HG03108 (cell line): Measurements from ENCODE around the gene KLF16.
"Not testable (repeated sequence)": the region's sequence is repeated elsewhere in the genome, so short reads cannot be mapped to it uniquely, and the experiment has no call there.

Experiments
- ATAC-seq: cut with Tn5 transposase; IDR thresholded peaks from one replicate; pipeline ENCODE4 v1.9.1; 2021; ENCODE audit warnings: moderate library complexity; ENCODE audit not compliant: unreplicated experiment

KLF16 gene

DNA sequence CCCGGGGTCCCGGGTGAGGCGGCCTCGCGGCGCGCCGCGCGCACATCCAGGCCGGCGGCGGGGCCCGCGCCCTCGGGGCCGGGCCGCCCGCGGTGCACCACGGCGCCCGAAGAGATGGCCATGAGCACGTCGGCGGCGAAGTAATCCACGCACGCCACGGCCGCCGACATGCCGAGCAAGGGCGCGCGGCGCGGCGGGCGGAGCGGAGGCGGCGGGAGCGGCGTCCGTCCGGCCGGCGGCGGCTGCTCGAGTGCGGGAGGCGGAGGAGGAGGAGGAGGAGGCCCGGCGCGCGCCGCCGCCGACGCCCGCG, at the start of gene KLF16:
Gene KLF16 (minus strand): TSS at position 252 of the 310 bp plus-strand sequence. CDS start 82 bp downstream, at position 170.
- no peak for ATAC-seq

DNA sequence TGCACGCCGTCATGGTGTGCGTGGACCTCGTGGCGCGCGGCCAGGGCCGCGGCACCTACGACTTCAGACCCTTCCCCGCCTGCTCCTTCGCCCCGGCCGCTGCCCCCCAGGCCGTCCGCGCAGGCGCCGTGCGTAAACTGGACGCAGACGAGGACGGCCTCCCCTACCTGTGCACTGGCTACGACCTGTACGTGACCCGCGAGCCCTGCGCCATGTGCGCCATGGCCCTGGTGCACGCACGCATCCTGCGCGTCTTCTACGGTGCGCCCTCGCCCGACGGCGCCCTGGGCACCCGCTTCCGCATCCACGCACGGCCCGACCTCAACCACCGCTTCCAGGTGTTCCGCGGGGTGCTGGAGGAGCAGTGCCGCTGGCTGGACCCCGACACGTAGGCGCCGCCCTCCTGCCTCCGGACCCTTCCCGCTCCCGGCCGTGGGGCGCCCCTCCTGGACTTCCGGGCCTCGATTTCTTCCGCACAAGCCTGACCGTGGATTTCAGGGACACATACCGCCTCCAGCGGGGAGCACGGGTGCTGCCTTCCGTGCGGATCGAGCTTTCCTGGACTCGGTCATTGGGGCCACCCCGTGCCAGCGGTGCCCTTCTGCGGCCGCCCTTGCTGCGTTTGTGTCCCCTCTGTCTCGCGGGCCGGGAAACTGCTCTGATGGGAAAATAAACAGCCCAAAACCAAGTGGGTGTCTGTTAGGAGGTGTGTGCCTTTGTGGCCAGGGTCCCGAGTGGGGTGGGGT, 49.6 kb upstream of the KLF16 start:
- ATAC-seq = no peak

DNA sequence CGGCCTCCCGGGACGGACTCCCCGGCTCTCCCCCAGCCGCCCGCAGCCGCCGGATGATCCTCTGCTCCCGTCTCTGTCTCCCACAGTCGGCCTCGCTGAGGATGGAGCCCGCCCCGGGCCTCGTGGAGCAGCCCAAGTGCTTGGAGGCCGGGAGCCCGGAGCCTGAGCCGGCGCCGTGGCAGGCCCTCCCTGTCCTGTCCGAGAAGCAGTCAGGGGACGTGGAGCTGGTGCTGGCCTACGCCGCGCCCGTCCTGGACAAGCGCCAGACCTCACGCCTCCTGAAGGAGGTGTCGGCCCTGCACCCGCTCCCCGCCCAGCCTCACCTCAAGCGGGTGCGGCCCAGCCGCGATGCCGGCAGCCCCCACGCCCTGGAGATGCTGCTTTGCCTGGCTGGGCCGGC, 48.6 kb upstream of the KLF16 start:
- ATAC-seq = no peak

DNA sequence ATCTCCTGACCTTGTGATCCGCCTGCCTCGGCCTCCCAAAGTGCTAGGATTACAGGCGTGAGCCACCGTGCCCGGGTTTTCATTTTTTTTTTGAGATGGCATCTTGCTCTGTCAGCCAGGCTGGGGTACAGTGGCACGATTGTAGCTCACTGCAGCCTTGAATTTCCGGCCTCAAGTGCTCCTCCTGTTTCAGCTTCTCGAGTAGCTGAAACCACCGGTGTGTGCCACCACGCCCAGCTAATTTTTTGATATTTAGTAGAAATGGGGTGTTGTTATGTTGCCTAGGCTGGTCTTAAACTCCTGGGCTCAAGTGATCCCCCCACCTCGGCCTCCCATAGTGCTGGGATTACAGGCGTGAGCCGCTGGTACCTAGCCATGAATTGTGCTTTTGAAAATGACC, 47.7 kb upstream of the KLF16 start:
- no peak for ATAC-seq

DNA sequence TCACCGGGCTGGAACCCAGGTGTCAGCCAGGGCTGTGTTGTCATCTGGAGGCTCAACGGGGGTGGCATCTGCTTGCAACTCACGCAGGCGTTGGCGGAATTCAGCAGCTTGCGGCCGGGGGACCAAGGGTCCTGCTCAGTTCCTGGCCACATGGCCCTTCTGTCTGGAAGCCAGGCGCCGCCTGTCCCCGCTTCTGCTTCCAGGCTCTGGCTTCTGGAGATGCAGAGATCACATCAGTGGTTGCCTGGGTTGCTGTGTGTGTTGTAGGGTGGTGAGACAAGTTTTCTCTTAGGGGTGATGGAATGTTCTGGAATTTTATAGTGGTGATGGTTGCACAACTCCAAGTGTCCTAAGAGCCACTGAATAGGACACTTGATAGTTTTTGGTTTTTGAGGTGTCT, 46.8 kb upstream of the KLF16 start:
- no peak for ATAC-seq

DNA sequence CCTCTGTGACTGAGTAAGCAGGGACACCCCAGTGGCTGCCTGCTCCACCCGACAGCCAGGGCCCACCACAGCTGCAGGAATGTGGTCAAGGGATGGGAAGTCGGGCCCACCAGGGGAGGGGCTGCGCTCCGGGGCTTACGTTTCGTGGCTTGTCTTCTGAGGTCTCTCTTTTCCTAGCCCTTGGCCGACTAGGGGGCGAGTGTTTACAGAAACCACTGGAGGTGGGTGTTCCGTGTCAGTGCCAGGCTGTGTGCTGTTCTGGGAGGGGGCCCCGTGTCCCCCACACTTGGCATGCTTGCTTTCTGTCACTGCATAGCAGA, 46.3 kb upstream of the KLF16 start:
- ATAC-seq = no peak

DNA sequence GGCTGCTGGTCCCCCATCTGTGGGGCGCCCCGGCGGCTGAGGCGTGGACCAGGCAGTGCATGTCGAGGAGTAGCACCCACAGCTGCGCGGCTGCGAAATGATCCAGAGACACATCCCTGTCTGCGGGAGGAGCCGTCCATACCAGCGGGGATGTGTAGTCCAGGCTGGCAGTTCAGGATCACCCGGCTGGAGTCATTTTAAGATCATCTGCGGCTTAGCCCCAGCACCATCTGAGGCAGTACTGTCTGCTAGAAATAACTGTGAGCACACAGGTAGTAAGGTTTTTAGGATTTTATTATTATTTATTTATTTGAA, 44.9 kb upstream of the KLF16 start:
- ATAC-seq = no peak

DNA sequence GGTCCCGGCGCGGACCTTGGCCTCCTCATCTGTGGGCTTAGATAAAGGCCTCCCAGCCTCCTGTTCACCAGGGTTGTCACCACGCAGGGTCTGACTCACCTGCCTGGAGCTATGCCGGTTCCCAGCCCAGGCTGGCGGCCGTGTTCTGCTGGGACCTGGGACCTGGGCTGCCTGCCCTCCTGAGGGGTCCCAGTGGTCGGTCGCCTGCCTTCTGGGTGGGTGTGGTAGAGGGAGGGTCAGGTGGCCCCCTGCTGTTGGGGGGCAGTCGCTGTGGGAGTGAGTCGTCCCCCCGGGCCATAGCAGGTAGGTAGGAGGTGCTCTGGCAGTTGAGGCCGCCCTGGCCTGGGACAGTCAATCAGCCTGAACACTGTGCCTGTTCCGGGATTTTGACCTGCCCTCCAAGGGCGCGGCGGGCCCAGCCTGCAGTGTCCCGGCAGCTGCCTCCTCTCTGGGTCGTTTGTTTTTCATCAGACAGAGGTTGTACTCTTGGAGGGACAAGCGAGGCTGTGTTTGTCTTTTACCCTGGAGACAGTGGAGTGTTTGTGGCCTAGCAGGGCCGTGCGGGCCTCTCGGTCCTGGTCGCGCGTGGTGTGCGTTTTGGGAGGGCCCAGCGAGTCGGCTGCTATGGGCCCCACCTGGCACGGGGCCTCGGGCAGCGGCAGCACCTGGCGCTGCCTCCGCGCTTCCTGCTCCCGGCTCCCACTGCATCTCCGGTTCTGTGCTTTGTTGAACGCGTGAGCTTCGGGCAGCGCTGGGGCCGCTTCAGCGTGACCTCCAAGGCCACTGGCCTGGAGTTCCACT, 44.4 kb upstream of the KLF16 start:
- no peak for ATAC-seq

DNA sequence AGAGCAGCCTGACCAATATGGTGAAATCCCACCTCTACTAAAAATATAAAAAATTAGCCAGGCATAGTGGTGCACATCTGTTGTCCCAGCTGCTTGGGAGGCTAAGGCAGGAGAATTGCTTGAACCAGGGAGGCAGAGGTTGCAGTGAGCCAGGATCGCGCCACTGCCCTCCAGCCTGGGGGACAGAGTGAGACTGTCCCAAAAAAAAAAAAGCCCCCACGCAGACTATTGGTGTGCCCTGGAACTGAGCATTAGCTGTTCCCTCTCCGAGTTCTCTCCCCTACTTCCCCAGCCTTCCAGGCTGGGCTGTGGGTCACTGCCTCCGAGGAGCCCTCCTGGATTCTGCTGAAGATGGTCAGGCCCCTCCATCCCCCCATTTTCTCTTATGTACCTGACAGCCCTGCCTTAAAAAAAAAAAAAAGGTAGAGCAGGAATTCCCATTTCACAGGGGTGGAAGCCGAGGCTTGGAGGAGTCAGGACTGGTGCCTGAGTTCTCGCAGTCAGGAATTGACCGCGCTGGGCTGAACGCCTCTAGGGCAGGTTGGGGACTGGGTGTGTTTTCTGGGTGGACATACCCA, 43.7 kb upstream of the KLF16 start:
- ATAC-seq = no peak

DNA sequence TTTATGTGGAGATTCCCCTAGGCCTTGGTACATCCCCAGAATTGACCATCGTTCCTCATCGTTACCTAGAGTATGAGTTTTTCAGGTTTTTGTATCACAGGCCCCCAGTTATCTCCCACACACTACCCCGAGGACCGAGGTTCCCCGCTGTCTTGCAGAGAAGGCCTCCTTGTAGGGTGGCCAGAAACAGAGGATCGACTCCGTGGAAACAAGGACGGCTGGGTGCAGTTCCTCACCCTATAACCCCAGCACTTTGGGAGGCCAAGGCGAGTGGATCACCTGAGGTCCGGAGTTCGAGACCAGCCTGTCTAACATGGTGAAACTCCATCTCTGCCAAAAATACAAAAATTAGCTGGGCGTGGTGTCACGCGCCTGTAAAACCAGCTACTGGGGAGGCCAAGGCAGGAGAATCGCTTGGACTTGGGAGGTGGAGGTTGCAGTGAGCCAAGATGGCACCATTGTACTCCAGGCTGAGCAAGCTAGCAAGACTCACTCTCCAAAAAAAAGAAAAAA, 42.5 kb upstream of the KLF16 start:
- no peak for ATAC-seq

DNA sequence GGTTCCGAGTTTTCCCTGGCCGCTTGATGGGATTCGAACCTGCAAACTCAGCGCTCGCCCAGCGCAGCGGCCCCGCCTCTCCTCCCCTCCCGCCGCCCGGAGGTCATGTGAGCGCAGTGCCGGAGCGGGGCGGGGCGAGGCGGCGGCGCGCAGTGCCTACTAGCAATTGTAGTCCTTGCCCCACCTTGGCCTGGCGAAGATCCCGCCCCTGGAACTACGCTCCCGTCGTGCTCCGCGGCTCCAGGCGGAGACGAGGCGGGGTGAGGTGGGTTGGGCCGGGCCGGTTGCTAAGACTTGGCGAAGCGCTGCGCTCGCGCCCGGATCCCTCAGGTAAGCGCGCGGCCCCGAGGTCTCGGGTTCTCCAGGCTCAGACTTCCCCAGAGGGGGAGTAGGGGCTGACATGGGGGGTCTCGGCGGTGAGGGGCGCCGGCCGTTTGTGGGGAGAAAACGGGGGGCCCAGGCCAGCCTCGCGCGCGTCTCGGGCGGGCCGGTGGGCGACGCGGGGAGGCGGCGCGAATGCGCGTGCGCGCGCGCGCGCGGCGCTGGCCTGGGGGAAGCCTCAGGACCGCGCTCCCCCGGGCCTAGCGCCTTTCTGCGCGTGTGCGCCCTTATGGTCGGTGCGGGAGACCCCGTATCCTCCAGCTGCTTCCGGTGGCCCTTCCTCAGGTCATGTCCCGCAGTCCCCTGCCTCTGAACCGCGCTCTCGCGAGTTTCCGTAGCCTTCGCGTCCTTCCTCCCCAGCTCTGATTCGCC, 41.9 kb upstream of the KLF16 start, which contains the start of the genes ADAT3 and SCAMP4:
Gene ADAT3 (plus strand): TSS at position 290 of the 753 bp plus-strand sequence. CDS start 6,649 bp downstream, outside the sequence.
Gene SCAMP4 (plus strand): TSS at position 290 of the 753 bp plus-strand sequence. CDS start 9,621 bp downstream, outside the sequence.
- peak; percentile 77 for ATAC-seq

DNA sequence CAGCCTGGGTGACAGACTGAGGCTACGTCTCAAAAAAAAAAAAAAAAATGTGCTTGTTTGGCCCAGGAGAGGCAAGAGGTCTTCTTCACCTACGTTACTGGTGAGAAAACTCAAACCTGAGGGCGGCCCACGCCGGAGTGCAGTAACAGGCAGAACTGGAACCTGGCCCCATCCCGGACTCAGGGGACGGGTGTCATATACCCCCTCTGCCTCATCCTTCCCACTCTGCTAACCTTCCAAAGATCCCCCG, 41.4 kb upstream of the KLF16 start:
- no peak for ATAC-seq

DNA sequence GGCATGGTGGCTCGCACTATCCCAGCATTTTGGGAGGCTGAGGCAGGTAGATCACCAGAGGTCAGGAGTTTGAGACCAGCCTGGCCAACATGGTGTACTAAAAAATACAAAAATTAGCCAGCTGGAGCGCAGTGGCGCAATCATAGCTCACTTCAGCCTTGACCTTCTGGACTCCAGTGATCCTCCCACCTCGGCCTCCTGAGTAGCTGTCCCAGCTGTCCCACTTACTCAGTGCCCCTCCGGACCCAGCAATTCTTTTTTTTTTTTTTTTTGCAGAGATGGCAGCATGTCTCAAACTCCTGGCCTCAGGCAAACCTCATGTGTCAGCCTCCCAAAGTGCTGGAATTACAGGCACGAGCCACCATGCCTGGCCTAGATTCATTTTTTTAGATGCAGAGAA, 39.5 kb upstream of the KLF16 start:
- ATAC-seq = no peak

DNA sequence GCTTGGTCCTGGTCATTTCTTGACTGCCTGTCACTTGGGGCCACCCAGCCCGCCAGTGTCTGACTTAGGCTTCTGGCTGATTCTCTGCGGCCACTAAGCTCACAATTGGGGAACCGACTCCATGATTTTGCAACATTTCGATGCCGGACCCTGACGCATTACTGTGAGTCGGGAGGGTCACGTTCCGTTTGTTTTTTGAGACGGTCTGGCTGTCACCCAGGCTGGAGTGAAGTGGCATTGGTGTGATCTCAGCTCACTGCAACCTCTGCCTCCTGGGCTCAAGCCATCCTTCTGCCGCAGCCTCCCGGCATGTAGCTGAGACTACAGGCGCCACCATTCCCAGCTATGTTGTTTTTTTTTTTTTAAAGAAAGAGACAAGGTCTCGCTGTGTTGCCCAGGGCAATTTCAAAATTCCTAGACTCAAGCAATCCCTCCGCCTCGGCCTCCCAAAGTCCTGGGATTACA, 38.6 kb upstream of the KLF16 start:
- ATAC-seq = no peak

DNA sequence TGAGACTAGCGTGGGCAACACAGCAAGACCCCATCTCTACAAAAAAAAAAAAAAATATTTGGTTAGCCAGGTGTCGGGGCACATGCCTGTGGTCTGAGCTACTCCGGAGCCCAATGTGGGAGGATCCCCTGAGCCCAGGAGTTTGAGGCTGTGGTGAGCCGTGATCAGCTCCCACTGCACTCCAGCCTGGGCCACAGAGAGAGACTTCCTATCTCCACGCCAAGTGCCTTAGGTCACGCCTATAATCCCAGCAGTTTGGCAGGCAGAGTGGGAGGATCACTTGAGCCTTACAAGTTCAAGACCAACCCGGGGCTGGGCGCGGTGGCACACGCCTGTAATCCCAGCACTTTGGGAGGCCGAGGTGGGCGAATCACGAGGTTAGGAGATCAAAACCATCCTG, 33.1 kb upstream of the KLF16 start:
- no peak for ATAC-seq

DNA sequence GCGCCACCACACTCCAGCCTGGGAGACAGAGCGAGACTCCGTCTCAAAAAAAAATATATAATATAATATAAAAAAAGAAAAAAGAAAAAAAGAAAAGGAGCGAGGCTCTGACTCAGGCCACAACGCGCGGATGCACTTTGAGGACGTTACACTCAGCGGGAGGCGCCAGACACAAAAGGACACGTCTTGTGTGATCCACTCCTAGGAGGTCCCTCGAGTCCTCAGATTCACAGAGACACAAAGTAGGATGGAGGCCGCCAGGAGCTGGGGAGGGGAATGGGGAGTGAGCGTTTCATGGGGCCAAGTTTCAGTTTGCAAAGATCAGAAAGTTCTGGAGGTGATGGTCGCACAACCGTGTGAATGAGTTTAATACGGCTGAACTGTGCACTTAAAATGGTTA, 30.4 kb upstream of the KLF16 start:
- no peak for ATAC-seq

DNA sequence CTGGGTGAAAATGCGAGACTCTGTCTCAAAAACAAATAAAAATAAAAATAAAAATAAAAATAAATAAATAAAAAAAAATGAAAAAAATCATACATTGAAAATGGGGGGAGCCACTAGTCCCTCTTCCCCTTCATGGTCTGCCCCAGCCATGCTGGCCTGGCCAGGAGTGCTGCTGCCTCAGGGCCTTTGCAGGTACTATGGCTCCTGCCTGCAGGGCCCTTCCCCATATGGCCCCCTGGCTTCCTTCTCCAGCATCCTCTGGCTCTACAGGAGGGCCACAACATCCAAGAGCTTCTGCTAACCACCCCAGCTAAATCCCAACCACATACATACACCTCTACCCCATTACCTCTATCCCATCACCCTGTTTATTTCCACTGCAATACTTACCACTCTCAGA, 26.5 kb upstream of the KLF16 start:
- ATAC-seq = no peak

DNA sequence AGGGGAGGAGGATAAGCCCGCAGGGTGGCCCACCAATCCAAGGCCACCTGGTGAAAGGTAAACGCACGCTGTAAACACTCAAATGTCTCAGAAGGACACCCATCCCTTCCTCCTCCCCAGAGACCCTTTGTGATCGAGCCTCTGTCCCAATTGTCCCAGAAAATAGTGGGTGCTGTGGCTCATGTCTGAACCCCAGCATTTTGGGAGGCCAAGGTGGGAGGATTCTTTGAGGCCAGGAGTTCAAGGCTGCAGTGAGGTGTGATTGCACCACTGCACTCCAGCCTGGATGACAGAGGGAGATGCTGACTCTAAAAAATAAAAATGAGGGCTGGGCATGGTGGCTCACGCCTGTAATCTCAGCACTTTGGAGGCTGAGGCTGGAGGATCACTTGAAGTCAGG, 25.0 kb upstream of the KLF16 start:
- no peak for ATAC-seq

DNA sequence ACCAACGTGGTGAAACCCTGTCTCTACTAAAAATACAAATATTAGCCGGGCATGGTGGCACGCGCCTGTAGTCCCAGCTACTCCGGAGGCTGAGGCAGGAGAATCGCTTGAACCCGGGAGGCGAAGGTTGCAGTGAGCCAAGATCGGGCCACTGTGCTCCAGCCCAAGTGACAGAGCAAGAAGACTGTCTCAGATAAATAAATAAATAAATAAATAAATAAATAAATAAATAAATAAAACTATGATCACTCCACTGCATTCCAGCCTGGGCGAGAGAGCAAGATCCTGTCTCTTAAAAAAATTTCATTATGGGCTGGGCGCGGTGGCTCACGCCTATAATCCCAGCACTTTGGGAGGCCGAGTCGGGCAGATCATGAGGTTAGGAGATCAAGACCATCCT, 23.0 kb upstream of the KLF16 start:
- not testable (repeated sequence) for ATAC-seq

DNA sequence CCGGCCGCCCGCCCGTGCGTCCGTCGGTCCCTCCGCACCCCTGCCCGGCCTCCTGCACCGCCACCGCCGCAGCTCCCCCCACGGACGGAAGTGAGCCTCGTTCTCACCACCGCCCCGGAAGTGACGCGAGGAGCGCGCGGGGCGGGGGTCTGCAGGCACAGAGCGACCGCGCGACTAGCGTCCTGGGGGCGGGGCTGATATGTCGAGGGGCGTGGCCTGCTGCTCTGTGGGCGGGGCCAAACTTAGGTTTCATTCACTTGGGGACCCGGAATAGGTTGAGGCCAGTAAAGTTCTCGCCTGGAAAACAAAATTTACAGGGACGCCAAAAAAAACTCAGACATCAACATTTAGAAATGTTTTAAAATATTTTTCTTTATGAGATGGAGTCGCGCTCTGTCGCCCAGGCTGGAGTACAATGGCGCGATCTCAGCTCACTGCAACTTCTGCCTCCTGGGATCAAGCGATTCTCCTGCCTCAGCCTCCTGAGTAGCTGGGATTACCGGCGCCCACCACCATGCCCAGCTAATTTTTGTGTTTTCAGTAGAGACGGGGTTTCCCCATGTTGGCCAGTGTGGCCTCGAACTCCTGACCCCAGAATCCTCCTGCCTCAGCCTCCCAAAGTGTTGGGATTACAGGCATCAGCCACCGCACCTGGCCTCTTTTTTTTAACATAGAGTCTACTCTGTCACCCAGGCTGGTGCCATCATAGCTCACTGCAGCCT, 22.2 kb upstream of the KLF16 start, which contains the start of gene ABHD17A:
Gene ABHD17A (minus strand): TSS at position 99 of the 722 bp plus-strand sequence. CDS start 3,930 bp downstream, outside the sequence.
- ATAC-seq = peak; percentile 64
